GM12892 (cell line): ENCODE measurements around the gene MOB2.

ENCODE experiments used
- POLR2A ChIP-seq: IDR thresholded peaks from 2 replicates; pipeline ENCODE4 v1.6.1; 2011; ENCODE audit warnings: low read depth, low read length, control low read depth
- POLR2AphosphoS5 ChIP-seq: IDR thresholded peaks from 2 replicates; pipeline ENCODE4 v1.6.1; 2011; ENCODE audit warnings: low read depth, low read length, control low read depth
- TAF1 ChIP-seq: IDR thresholded peaks from 2 replicates; pipeline ENCODE4 v1.6.1; 2011; ENCODE audit warnings: low read depth, mild to moderate bottlenecking, control low read depth, low read length, borderline replicate concordance

DNA sequence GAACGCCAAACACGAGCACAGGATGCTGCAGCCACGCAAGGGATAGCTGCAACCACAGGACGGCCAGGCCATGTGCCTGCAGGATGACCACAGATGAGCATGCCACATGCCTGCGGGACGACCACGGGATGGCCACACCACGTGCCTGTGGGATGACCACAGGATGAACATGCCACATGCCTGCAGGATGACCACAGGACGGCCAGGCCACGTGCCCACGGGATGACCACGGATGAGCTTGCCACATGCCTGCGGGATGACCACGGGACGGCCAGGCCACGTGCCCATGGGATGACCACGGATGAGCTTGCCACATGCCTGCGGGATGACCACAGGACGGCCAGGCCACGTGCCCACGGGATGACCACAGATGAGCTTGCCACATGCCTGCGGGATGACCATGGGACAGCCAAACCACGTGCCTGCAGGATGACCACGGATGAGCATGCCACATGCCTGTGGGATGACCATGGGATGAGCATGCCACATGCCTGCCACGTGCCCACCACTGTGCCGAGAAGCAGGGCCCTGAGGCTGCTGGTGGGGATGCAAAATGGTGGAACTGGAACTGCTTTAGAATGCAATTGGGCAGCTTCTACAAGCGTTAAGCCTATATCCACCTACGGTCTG lies 12.8 kb upstream of the MOB2 start:
- TF ChIP-seq POLR2A (no peak), POLR2AphosphoS5 (no peak), TAF1 (no peak)
